Calu3 (cell line): ENCODE data around the gene ASCL1. TPM values are rescaled to one million over a fixed set of nuclear protein-coding genes. Genes with fewer than 3 reads are reported as not detected.

Experiments used
- BruUV-seq: library from RNA; stranded (reverse); fragments of 400-500 nt; replicated peaks from 2 replicates; lab custom pipeline; 2021; lab: Mats Ljungman, UMichigan
- CTCF ChIA-PET: fragments of 300-600 bp; sonication (Branson Sonifier 250); formaldehyde crosslinking; loops from one replicate; lab custom pipeline; 2022; ENCODE audit warnings: antibody characterized with exemption; lab: Charles Lee
- DNase-seq: peaks from one replicate; pipeline ENCODE4 v3.0.0; 2022
- H3K27ac Mint-ChIP-seq: one replicate; pipeline ENCODE4 v1.8.0; 2022; ENCODE audit warnings: mixed read lengths; ENCODE audit not compliant: unreplicated experiment
- H3K27me3 Mint-ChIP-seq: one replicate; pipeline ENCODE4 v1.8.0; 2022; ENCODE audit warnings: mixed read lengths; ENCODE audit not compliant: unreplicated experiment
- H3K36me3 Mint-ChIP-seq: one replicate; pipeline ENCODE4 v1.8.0; 2022; ENCODE audit warnings: mild to moderate bottlenecking, moderate library complexity, mixed read lengths; ENCODE audit not compliant: insufficient read depth, unreplicated experiment
- H3K4me1 Mint-ChIP-seq: one replicate; pipeline ENCODE4 v1.8.0; 2022; ENCODE audit warnings: mild to moderate bottlenecking, low read depth, mixed read lengths; ENCODE audit not compliant: unreplicated experiment
- H3K4me3 Mint-ChIP-seq: one replicate; pipeline ENCODE4 v1.8.0; 2022; ENCODE audit warnings: mild to moderate bottlenecking, low read depth, moderate library complexity, mixed read lengths; ENCODE audit not compliant: unreplicated experiment
- H3K9me3 Mint-ChIP-seq: one replicate; pipeline ENCODE4 v1.8.0; 2022; ENCODE audit warnings: low read depth, mixed read lengths; ENCODE audit not compliant: unreplicated experiment
- CTCF ChIP-seq: fragments of 200-600 bp; IDR thresholded peaks from one replicate; pipeline ENCODE4 v1.8.0; 2022; ENCODE audit warnings: antibody characterized with exemption; ENCODE audit not compliant: unreplicated experiment
- intact Hi-C: fragments of 100-400 bp; cut with micrococcal nuclease; formaldehyde crosslinking; loops from one replicate; pipeline ENCODE4 v1.10.0; 2022; ENCODE audit not compliant: unreplicated experiment
- total RNA-seq: library from RNA; stranded (reverse); gene quantifications from 2 replicates; pipeline ENCODE4 v1.2.3, GENCODE V29; 2022

ASCL1 gene
- total RNA-seq, 1 experiment from 2014 or later: not detected

- intact Hi-C loops: no loop called here
- H3K4me1 Mint-ChIP-seq: no peaks in the 10 kb centered on the region
- no peak overlapping the region for H3K4me3 Mint-ChIP-seq
- no TSS peak for BruUV-seq
- CTCF ChIA-PET: no interaction called here
- peaks cover 63% of the 10 kb centered on the region for H3K27me3 Mint-ChIP-seq
- no peak overlapping the region for H3K27ac Mint-ChIP-seq
- H3K36me3 Mint-ChIP-seq: no peaks in the 10 kb centered on the region
- no peaks in the 10 kb centered on the region for H3K9me3 Mint-ChIP-seq
- TF ChIP-seq CTCF: no peak
- no peak for DNase-seq
Observed at GRCh38 chr12:102946042-102946441, 11.4 kb upstream of the ASCL1 start.

- no peak overlapping the region for H3K27ac Mint-ChIP-seq
- CTCF ChIA-PET: interaction anchor here (0.6 to 1.2 kb wide), 7 partner anchors 9 to 600 kb away, joined by 3 to 8 read pairs (median 4); partner anchors contain the start of gene ASCL1
- no peak overlapping the region for H3K4me3 Mint-ChIP-seq
- peaks cover 81% of the 10 kb centered on the region for H3K27me3 Mint-ChIP-seq
- peak; percentile 70 for DNase-seq
- no peaks in the 10 kb centered on the region for H3K4me1 Mint-ChIP-seq
- peak; percentile 89 for TF ChIP-seq CTCF
- no peaks in the 10 kb centered on the region for H3K9me3 Mint-ChIP-seq
- intact Hi-C loops: loop anchor here (1.0 kb wide), 1 partner anchor 599 kb away; no protein-coding TSS in a partner anchor
- H3K36me3 Mint-ChIP-seq: no peaks in the 10 kb centered on the region
- no TSS peak for BruUV-seq
Observed at GRCh38 chr12:102948941-102949352, 8.5 kb upstream of the ASCL1 start.

- CTCF ChIA-PET: no interaction called here
- H3K27ac Mint-ChIP-seq: no peak overlapping the region
- BruUV-seq: no TSS peak
- TF ChIP-seq CTCF: no peak
- H3K4me1 Mint-ChIP-seq: no peaks in the 10 kb centered on the region
- H3K4me3 Mint-ChIP-seq: no peak overlapping the region
- H3K27me3 Mint-ChIP-seq: peaks cover 83% of the 10 kb centered on the region
- intact Hi-C loops: no loop called here
- no peaks in the 10 kb centered on the region for H3K9me3 Mint-ChIP-seq
- no peaks in the 10 kb centered on the region for H3K36me3 Mint-ChIP-seq
- no peak for DNase-seq
Observed at GRCh38 chr12:102950107-102950949, 7.1 kb upstream of the ASCL1 start.

GRCh38 chr12:102950950-102951619 is 6.4 kb upstream of the ASCL1 start:
- H3K9me3 Mint-ChIP-seq: no peaks in the 10 kb centered on the region
- H3K27ac Mint-ChIP-seq: no peak overlapping the region
- TF ChIP-seq CTCF: no peak
- no peak for DNase-seq
- peaks cover 90% of the 10 kb centered on the region for H3K27me3 Mint-ChIP-seq
- H3K36me3 Mint-ChIP-seq: no peaks in the 10 kb centered on the region
- intact Hi-C loops: no loop called here
- H3K4me1 Mint-ChIP-seq: no peaks in the 10 kb centered on the region
- no TSS peak for BruUV-seq
- H3K4me3 Mint-ChIP-seq: no peak overlapping the region
- CTCF ChIA-PET: no interaction called here
